HG02678 (cell line): ENCODE results near the gene CPNE6.

ENCODE experiments used
- ATAC-seq: cut with Tn5 transposase; IDR thresholded peaks from one replicate; pipeline ENCODE4 v1.9.1; 2021; ENCODE audit warnings: mild to moderate bottlenecking, moderate library complexity; ENCODE audit not compliant: unreplicated experiment

CPNE6 gene

GRCh38 chr14:24126939-24127338 is 55.6 kb downstream of the CPNE6 start:
- ATAC-seq, result no peak

DNA sequence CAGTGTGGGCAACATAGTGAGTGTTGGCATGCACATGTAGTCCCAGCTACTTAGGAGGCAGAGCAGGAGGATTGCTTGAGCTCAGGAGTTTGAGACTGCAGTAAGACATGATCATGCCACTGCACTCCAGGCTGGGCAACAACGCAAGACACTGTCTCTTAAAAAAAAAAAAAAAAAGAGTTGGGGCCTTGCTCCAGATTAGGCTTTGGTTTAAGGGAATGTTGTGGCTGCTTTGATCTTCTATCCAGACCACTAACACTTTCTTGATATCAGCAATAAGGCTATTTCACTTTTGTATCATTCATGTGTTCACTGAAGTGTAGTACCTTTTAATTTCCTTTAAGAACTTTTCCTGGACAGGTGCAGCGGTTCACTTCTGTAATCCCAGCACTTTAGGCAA is 56.3 kb downstream of the CPNE6 start:
- ATAC-seq, result no peak
